GM19328 (cell line): ENCODE data around the gene MRPL45.

Experiments
- ATAC-seq: cut with Tn5 transposase; IDR thresholded peaks from one replicate; pipeline ENCODE4 v1.9.1; 2021; ENCODE audit warnings: mild to moderate bottlenecking, moderate library complexity; ENCODE audit not compliant: unreplicated experiment

The MRPL45 gene

DNA sequence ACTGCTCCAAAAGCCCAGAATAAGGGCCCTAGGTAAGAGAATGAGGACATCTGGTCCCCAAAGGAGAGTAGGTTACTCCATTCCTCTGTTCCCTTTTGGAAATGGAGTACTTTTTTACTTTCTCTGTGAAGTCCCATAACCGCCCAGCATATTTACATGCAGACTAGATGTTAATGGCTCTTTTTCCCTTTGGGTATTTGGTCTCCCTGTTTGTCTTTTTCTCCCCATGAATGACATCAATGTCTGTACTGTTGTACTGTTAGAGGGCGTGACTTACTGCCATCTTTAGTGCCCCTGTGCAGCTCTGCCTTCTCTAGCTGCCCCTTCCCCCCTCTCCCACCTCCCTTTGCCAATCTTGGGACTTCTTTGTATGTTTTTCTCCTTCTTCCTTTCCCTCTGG lies 27.8 kb downstream of the MRPL45 start:
- no peak for ATAC-seq

DNA sequence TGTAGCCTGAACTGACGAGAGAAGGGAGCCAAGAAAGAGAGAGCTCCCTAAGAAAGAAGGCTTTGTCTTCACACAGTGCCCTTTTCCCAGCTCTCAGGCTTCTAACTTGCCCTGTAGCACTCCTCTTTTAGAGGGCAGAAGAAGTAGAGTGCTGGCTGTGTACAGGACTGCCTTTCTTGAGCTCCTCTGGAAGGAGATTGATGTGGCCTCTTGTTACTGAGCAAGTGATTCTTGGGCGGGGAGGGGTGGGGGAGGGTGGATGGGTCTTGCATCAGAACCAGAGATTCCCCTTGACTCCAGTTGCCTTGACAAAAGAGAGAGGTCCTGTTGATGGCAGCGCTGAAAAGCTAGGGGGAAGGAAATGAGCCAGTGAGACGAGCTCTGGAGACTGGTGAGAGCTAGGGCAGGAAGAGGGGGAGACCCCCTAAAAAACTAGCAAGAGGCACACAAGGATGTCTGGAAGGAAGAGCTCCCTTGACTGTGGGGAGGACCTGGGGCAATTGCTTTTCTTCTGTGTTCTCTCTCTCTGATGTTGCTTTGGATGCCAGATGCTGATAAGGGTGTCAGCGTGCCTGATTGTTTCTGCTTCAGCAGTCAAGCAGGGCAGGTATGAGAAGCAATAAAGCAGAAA lies 28.4 kb downstream of the MRPL45 start:
- ATAC-seq, result no peak

DNA sequence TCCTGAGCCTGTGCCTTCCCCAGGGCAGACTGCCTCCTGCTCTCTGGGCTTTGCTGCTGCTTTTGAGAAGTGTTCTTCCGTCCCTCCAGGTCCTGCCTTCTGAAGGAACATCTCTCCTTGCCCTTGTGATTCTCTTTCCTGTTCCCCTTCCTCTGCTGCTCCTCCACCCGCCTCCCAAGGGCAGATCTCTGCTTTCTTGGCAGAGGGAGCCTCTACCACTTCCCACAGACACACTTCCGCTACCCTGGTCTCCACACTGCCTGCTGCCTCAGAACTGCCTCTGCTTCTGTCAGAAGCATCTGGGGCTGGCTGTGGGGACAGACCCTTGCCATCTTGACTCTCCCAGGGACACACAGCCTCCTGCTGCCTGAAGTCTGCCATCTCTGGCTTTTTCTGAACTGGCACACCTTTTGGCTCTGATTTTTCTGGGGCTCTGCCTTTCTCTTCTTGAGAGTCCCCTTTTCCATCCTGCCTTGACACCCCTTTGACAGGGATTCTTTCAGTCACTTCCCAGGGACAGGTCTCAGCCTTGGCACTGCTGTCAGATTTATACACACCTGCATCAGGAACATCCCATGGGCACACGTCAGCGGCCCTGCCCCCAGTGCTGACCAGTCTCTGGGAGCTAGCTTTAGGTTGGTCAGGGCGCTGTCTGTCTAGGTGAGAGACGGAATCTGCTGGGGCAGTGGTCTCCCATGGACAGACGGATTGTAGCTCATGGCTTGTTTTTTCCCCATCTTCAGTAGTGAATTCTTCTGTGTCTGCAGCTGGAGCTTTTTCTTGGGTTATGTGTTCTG lies 30.2 kb downstream of the MRPL45 start:
- no peak for ATAC-seq

DNA sequence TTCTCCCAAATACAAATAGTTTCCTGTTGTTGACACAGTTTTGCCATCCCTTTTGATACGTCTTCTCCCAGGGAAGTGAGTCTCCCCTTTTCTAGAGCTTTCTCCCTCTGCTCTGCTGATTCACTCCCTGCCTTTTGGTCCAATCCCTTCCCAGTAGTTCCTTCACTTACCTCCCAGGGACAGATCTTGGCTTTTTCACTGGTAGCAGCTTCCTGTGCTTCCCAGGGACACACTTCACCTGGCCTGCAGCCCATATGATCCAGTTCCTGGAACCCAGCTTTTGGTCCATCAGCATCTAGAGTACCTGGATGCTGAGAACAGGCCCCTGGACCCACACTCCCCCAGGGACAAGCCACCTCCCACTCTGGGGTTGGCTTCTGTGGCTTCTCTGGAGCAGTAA lies 31.0 kb downstream of the MRPL45 start:
- ATAC-seq, result no peak

DNA sequence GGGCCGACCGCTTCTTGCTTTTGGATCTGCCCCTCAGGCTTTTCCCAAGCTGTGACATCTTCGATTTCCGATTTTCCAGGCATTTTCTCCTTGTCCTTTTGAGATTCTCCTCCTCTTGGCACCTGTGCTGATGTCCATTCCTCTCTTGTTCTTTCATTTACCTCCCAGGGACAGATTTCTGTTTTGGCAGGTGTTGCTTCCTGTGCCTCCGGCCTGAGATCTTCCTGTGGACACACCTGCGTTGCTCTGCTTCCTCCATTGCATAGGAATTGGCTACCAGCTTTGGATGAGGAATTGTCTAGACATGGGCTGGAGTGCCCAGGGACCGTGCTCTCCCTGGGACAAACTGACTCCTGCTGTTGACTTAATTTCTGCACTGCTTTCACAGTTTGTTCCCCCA lies 31.7 kb downstream of the MRPL45 start:
- ATAC-seq, result no peak

DNA sequence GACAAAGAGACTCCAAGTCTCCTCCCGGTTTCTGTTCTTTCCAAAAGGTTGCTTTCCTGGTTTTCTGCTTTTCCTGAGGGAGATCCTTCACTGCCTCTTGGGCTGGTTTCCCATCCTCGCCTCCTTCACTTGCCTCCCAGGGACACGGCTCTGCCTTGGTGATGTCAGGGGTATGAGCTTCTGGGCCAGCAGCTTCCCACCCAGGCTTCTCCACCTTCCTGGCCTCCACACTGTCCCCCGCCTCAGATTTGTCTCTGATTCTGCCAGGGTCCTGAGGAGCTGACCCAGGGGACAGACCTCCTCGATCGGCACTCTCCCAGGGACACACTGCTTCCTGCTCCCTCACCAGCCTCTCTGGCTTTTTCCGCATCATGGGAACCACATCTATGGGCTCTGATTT lies 32.3 kb downstream of the MRPL45 start:
- ATAC-seq, result no peak

DNA sequence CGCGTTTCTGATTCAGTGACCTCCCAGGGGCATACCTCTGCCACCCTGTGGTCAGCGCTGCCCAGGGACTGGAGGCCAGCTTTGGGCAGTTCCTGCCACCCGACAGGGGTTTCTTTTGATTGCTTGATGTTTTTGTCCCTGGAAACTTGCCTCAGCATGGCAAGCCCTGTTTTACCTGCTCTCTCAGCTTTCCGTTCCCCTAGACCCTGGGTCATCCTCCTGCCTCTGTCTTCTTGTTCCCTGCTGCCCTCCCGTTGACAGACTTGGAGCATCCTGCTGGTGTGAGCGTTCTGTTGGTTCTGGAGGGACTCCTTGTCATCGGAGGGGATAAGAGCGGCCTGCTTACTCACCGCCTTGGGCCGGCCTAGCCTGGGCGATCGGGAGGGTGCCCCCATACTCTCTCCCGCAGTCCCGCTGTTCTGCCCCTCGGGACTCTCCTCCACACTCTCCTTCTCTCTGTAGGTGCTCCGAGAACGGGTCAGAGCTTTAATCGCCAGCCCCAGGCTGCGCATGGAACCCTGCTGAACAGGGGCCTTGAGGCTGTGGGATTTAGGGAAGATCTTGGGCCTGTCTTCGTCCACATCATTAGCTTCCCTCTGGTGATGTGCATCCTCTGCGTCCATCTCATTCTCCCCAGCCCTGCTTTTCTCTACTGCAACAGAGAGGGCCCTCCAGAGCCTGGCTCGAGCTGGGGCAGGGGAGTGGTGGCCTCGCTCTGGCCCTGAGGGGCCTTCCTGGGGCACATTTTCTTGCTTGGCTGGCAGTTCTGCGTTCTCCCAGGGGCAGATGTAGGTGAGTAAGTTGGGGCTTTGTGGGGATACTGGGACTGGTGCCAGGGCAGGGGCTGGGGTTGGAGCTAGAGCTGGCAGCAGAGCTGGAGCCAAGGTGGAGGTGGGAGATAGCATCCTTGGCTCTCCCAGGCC lies 33.1 kb downstream of the MRPL45 start:
- ATAC-seq, result no peak

DNA sequence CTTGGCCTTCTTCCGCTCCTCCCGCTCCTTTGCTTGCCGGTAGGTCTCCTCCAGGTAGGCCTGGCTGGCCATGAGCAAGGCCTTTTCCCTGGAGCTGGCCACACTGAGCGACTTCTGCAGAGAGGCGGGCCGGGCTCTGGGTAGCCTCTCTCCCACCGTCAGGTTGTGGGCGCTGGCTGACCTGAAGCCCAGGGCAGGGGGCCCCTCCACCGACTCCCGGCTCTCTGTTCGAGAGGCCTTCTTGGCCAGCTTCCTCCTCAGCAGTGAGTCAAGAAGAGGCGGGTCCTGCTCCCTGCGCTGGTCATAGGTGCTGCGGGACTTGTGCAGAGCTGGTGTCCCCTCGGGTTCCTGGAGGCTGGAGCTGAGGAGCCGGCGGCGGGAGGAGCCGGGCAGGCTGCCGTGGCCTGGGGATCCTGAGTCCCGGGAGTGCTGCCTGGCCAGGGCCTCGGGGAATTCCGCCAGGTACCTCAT lies 34.0 kb downstream of the MRPL45 start:
- no peak for ATAC-seq

DNA sequence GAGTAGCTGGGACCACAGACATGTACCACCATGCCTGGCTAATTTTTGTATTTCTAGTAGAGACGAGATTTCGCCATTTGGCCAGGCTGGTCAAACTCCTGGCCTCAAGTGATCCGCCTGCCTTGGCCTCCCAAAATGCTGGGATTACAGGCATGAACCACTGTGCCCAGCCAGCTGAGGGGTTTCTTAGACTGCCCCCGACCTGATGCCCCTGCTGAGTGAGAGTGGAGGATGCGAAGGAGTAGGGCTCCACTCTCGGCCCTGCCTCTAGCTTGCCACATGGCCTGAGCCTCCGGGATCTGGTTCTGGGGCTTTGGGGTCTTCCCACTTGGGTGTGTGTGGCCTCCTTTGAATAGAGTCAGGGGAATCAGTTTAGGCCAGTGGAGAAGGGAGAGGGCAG lies 35.8 kb downstream of the MRPL45 start:
- no peak for ATAC-seq

DNA sequence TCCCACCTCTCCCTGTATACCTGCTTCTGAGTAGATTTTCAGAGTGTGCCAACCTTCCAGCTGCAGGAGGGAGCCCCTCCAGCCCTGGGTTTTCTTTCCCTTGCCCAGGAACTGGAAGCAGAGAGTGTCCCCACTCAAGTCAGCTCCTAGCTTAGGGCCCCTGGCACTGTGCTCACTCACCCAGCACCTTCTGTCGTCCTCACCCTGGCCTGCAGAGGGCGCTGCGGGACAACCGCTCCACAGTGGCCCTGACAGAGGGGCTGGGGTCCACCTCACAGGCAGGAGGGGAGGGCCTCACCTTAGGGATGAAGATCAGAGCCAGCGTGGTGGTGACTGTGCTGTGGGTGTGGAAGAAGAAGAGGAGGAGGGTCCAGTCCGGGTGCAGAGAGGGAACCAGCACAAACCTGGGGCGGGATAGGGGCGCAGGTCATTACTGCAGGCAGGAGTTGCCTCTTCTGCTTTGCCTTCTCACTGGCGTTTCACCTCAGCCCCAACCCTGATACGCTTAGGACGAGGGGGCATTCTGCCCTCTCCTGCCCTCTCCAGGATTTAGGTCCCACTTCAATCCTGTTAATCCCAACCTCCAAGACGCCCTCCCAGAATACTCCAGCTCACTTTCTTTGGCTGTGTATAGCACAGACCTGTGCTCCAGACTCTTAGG lies 36.8 kb downstream of the MRPL45 start:
- ATAC-seq, result no peak

DNA sequence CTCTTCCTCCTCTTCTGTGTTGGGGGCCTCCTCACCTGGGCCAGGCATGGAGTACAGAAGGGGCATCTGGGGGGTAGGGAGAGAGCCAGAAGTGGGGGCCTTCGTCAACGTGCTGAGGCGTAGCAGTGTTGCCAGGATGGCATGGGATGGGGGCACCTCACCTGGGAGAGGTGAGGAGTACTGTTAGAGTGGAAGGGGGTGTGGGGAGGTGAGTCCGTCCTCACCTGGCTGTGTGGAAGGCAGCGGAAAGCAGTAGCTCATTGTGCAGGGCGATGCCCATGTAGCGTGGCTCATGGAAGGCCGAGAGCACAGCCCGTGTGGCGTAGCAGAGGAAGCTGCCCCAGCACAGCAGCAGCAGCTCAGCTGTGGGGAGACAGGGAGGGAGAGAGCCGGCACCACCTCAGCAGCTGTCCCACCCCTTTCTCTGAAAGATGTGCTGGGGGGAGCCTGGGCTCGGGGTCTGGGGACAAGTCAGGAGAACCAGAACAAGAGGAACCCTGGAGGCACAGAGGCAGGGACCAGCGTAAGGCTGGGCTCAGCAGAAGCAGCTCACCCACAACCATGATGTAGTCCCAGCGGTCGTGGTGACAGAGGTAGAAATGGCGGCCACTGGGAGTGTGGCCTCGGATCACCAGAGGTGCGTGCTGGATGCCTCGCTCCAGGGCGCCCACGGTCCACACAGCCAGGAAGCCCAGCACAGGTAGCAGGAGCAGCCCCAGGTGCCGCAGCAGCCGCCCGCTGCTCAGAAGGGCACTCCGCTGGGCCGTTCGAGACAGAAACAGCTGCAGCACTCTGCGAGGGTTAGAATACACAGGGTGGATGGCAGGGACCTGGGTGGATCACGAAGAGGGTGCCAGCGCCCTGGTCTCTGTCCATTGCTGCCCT lies 37.8 kb downstream of the MRPL45 start:
- ATAC-seq, result no peak

DNA sequence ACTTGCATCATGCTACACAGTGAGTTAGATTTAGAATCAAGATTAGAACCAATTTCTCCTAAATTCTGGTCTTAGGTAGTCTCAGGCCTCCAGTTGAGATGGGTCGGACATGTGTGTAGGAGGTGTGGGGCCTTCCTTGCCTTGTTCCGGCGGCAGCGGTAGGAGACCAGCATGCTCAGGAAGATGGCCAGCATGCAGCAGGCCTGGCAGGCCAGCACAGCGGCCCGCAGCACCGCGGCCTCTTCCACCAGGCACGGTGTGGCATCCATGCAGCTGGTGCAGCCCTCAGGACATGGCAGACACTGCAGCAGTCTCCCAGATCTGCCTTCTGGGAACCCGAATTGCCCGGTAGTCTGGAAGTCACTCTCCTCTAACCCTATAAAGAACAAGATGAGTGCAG lies 39.9 kb downstream of the MRPL45 start:
- no peak for ATAC-seq

DNA sequence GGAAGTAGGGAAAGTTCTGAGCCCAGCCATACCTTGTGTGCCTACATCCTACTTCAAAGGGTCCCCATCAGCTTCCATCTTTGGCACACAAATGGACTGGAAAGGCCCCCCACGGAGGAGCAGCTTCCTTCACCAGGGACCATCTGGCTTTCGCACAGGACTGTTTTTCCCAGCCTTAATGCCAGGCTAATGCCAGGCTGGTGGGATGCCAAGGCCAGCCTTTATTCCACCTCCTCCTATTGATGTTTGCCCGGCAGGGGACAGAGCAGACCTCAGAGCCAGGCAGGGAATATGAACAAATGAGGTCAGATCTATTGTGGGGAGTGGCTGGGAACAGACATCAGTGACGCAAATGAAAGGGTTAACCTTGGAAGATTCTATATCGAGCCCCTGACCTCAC lies 41.1 kb downstream of the MRPL45 start:
- ATAC-seq, result no peak

DNA sequence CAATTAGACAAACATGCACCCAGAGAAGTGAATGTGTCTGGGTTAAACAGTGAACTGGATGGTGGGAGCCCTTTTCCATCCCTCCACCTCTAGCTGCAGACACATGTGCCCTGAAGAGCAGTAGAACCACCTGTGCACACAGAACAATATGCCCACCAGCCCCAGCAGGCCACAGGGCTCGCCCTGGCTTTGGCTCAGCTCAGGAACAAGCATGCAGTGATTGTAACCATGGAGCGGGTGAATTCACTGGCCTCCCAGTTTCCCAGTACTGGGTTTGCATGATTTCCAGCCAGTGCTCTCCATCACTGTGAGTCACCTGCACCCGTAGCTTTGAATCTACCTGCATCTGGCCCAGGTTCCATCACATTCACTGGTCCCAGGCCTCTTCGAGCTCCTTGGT lies 41.6 kb downstream of the MRPL45 start:
- ATAC-seq, result no peak

DNA sequence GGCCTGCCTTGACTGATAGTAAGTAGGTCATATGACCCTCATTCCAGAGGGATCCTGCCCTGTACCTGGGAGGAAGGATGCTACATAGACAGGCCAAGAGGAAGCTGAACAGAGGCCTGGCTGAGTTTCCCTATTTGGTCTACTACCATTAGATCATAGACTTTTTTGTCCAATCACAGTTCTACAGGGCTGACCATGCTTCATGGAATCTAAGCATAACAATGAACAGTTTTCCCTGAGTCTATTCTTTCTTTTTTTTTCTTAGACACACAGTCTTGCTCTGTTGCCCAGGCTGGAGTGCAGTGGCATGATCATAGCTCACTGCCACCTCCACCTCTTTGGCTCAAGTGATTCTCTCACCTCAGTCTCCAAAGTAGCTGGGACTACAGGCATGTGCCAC lies 42.9 kb downstream of the MRPL45 start:
- no peak for ATAC-seq

DNA sequence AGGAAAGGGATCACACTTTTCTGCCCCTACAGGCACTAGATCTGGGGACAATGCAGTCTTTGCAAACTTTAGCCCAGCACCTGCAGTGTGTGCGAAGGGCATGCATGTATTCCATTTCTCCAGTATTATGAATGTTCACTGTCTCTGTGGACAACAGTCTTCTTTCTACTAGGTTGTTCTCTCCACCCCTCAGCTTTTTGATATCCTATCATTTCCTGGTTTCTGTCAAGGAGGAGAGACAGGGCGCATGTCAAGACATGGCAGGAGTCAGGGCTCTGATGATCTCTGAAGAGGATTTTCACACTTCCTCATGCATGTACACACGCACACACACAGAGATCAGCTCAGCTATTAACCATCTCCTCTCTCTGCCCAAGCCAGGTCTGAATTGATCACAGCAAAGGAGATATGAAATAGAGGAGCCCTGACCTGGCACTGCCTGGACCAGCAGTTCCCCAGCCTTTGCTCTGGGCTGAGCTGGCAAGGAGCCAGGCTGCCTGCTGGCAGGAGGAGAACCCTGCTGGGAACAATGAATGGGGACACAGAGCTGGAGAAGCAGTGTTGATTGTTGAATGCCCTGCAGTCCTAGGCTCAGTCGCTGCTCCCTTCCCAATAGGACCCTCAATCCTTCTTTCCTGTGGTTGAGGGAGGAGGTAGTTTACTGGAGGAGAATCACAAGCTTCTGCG lies 44.2 kb downstream of the MRPL45 start:
- no peak for ATAC-seq

DNA sequence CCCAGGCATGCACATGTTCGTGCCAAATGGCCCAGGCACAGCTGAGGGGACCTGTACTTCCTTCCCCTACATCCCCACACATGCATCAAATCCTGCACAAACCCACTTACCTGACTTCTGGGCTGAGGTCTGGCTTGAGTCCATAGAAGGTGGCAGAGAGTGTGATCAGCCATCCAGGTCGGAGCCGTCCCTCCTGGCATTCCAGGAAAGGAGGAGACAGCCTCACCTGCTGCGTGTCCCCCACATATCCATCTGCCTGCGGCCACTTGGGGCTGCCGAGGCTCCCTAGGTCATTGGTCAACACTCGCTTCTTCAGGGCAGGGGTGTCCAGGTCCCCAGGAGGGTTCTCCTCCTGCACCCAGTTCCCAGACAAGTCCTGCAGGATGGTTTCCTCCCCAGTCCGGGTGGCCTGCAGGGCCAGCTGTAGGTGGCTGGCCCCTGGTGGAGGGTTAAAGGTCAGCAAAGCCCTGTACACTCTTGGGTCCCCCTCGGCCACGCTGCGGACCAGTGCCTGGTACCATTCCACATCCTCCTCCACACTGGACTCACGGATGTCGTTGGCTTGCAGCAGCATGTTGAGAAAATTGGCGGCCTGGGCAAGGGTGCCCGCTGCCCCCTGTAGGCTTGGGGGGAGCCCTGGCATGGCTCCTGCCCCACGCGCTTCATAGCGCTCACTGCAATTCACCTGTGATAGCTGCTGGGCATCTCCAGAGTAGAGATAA lies 46.1 kb downstream of the MRPL45 start:
- no peak for ATAC-seq

DNA sequence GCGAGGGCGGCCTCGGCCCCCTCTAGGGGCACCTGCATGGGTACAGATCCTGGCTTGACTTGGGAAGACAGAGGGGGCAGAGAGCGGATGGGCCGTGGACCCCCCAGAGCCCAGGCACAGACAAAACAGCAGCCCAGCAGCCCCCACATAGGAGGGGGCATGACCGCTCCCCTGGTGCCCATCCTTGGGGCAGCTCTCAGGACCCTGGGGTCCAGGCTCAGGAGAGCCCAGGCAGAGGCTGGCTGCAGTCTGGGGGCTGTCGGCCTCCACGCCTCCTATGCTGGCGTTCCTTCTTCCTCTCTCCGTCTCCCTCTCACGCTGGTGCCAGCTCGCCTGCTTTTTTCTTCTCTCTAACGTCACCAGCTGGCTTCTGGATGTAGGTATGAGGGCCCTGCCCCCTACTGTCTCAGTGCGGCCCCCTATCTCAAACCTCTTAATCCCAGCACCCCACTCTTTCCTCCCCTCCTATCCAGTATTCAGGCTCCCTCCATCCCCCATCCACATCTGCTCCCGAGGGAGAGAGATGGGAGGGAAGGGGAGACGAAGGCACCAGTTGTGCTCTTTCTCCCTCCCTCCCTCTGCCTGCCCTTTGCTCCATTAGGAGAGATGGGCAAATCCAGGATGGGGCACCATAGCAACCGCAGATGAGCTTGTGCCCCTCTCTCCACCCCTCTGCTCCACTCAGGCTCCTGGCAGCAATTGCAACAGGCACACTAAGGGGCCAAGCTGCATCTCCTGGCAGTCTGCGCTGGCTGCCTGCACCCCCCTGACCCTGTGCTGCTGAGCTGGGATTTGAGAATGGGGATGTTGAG lies 46.8 kb downstream of the MRPL45 start, which contains the start of gene GPR179:
TSS of gene GPR179 (minus strand) at position 349 of the 812 bp plus-strand sequence. CDS start at position 182, 167 bp downstream.
- no peak for ATAC-seq
